Measurements from ENCODE around the gene SLC22A17.

The SLC22A17 gene

DNA sequence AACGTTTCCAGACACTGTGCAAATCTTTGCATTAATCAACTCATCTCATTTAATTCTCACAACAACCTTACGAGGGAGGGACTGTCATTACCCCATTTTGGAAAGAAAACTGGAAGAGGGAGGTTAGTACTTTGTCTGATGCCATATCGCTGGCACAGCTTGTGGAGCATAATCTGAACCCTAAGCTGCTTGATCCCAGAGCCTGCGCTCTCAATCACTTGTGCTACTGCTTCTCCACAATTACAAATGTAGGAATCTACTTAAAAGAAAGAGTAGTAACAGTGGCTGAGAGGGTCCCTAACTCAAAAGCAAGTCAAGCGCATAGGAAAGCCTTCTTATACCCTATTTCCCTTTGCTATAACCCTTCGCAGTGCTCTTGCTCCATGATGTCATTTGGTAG is 9.1 kb upstream of the SLC22A17 start:
- DNase-seq (ENCODE audit: low read depth): no peak

DNA sequence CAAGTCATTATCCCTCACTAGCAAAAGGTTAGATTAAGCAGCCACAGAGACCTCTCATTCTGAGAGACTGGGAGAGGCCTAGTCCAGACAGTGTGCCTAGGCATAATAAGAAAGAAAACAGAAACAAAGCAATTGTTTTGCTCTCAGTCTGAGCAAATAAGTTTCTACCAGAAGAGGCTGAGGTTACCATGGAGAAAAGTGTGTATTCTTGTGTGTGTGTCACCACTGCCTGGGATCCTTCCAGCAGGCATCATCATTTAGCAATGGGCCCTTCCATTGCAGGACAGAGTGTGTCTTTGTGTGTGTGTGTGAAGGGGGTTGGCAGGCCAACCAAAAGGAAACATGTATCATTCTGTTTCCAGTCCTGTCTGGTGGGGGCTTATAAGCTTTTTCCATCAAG is 8.6 kb upstream of the SLC22A17 start:
- DNase-seq (ENCODE audit: low read depth): no peak

DNA sequence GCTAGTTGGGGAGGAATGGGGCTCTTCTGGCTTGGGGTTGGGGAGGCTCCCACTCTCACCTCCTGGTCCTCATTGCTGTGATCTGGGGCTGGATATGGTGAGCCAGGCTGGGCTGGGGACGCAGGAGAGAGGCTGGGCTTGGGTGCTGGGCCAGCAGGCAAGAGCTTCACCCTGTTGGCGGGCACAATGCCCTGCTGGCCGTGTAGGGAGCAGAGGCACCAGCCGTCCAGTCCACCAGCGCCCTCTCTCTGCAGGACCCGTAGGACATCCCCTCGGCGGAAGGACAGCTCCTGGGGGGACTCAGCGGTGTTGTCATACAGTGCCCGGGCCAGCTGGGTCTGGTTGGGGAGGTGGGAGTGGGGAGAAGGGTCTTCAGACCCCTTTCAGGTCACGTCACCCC is 7.8 kb upstream of the SLC22A17 start:
- no peak for DNase-seq (ENCODE audit: low read depth)

DNA sequence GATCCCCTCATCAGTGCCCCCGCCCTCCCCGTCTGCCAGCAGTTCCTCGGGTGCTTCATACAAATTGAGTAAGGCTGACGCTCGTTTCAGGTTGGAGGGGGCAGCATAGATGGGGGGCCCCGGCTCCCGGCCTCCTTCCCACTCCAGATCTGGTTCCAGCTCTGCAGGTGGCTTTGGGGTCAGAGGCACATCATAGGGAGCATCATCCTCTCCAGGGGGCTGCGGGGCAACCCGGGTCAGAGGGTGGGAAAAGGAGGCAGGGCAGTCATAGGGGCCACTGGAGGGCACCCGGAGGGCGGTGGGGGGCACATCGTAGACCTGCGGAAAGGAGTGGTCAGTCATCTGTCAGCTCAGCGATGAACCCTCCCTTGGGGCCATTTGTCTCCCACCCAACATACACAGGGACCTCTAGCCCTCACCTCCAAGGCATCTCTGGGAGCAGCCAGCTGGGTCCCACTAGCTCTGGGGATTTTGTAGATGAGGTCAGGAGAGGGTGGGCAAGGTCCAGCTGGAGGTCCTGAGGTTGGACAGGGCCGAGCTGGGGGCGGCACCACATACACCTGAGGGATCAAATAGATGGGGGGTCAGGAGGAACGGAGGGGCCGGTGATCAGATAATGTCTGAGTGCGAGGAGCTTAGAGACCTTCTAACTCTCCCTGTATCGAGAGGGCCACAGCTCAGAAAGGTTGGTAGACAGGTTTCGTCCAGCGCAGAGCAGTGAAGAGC is 7.2 kb upstream of the SLC22A17 start:
- DNase-seq (ENCODE audit: low read depth): no peak

DNA sequence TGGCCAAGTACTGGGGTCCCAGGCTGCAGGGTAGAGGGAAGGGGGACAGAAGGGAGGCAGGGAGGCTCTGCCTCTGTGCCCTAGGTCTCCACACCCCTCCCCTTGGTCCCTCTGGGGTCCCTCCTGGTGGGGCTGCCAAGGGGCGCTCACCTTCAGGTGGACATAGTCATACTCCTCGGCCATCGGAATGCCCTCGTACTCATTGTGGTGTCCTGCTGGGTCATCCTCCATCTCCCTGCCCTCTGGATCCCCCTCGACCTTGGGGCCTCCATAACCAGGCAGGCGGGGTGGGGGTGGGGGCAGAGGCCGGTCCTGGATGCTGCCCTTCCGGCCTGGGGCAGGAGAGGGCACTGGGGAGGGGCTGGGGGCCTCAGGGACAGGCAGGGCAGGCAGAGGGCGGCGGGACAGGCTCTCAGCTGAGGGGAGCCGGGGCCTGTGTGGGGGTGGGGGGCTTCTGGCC is 6.5 kb upstream of the SLC22A17 start:
- no peak for DNase-seq (ENCODE audit: low read depth)

DNA sequence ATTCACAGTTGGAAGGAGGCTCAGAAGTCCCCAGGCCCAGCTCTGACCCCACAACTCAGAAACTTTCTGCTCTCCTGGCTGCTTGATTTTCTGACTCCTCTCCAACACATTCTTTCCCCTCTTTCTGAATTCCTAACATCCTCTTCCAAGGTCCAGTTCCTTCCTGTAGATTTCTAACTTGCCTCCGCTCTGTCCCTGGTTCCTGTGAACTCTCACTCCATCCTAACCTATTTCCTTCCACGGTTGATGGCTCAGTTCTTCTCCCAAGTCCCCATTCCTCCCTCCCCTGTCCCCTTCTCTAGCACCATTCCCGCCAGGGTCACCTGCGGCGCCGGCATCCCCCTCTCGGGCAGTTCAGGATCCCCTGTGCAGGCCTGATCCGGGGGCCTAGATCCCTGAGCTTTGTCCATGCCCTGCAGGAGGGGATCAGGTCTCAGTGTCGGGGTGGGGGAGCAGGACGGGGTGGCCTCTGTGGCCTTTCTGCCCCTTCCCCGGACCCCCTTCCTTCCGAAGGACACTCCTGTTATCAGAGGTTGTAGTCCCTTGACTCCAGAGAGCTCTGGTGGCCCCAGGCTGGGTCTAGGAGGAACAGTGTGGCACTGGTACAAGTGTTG is 6.0 kb upstream of the SLC22A17 start:
- DNase-seq (ENCODE audit: low read depth): no peak

DNA sequence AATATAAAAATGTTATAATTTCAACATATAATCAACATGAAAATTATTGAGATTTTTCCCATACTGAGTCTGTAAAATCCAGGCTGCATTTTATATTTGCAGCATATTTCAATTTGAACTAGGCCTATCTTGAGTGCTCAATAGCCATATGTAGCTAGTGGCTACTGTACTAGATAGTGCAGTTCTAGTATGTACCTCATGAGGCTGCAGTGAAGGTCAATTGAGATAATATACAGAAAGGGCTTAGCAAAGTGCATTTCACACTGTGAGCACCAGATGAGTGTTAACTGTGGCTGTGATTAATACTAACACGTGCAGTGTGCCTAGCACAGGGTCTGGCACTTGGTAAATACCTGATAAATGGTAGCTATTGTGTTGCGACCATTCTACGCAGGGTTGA is 5.4 kb upstream of the SLC22A17 start:
- no peak for DNase-seq (ENCODE audit: low read depth)

DNA sequence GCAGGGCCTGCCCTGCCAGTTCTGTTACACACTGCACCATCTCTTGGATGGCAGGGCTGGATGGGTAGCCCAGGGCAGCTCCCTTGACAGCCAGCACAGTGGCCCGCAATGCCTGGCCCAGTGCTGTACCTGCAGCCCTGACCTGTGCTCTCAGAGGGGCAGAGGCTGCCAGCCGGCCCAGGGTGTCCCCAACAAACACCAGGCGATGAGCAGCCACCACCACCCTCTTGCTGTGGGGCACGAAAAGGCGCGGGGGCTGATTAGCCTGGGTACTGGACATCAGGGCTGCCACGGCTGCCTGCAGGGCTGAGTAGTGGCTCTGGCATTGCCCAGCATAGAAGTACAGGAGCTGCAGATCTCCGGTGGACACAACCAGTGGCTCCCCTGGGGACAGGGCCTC is 4.6 kb upstream of the SLC22A17 start:
- no peak for DNase-seq (ENCODE audit: low read depth)

DNA sequence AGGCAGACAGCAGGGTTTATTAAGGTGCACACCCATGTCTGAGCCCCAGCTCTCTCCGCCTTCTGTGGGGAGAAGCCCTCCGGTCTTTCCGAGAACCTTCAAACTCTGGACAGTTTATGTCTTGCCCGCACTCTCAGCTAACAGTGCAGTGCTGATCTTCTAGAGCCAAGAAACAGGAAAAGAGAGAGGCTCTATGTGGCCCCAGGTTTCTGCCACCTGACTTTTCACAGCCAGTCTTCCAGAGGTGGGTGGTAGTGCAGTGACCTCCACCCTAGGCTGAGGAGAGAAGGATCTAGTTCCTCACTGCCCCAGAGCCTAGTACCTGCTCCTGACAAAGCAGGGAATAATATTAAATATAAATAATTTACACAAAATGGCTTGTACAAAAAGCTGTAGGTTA is 4.0 kb upstream of the SLC22A17 start:
- no peak for DNase-seq (ENCODE audit: low read depth)

DNA sequence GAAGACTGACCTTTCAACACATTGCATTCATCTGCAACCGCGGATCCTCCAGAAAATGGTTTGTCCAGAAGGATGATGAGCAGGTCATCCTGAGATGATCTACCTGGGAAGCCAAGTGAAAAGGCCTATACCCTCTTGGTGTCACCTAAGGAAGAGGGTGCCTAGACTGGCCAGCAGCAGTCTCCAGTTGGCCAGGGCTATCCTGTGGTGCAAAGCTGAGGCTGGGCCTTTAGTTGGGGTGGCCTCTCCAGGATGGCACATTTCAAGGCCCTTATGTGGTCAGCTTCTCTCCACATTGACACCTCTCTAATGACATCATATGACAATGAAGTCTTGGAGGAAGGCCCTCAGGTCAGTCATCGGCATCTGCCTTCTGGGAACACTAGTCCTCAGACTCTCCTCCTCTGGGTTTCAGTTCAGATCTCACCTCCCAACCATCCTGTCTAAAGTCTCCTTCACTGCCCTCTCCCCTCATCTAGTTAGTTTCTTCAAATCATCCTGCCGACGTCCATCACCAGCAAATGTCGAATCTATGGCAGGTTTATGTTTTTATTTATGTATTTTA is 3.3 kb upstream of the SLC22A17 start:
- DNase-seq (ENCODE audit: low read depth): no peak

DNA sequence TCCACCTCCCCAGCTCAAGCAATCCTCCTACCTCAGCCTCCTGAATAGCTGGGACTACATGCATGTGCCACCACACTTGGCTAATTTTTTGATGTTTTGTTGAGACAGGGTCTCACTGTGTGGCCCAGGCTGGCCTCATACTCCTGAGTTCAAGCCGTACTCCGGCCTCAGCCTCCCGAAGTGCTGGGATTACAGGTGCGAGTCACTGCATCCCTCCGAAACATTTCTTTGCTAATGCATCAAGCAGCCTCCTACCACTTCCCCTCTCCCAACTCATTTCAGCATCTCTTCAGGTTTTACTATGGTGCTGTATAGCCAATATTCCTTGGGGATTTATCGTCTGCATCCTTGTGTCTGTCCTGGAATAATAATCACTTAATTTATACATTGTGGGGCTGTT is 2.3 kb upstream of the SLC22A17 start:
- DNase-seq (ENCODE audit: low read depth): no peak

DNA sequence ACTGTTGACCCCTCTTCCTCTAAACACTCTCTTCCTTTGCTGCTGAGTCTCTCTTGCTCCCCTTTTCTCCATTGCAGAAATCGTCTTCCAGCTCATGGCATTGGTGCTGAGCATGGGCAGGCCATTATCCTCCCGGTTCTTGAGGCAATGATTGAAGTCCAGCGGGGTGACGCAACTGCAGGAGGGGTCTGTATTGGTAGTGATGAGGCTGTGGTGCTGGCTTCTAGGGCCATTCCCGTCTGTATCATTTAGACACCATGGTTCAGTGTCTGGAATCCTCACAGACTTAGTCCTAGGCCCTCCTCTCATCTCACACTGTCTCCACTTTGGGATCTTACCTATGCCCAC is 720 bp upstream of the SLC22A17 start:
- DNase-seq (ENCODE audit: low read depth): no peak

DNA sequence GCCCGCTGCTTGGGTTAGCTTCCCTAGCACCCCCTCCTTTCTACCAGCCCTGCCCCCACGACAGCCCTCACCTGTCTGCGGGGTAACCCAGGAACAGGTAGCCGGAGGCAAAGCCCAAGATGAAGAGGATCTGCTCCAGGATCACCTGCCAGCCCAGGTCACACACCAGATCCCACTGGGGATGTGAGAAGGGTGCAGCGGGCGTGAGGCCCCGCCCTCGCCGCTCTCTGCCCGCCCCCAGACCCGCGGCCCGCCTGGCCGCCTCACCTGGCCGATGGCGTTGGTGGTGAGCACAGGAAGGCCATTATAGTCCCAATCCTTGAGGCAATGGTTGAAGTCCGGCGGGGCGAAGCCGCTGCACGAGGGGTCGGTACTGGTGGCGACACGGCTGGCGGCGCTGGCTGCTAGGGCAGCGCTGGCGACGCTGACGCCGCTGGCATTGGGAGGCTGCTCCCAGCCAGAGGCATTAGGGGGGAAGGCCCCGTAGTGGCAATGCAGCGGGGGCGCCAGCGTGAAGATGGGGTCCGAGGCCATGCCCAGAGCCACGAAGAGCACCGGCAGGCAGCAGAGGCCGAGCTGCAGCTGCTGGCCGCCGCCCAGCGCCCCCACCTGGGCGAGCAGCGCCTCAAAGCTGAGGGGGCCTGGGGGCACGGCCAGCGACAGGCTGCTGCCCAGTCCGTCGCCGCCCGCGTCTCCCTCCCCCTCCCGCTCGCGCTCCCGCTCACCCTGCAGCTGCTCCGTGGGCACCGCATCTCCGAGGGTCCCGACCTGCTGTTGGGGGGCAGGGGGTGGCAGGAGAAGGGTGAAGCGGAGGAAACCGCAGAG is 794 bp downstream of the SLC22A17 start:
- DNase-seq (ENCODE audit: low read depth): no peak

DNA sequence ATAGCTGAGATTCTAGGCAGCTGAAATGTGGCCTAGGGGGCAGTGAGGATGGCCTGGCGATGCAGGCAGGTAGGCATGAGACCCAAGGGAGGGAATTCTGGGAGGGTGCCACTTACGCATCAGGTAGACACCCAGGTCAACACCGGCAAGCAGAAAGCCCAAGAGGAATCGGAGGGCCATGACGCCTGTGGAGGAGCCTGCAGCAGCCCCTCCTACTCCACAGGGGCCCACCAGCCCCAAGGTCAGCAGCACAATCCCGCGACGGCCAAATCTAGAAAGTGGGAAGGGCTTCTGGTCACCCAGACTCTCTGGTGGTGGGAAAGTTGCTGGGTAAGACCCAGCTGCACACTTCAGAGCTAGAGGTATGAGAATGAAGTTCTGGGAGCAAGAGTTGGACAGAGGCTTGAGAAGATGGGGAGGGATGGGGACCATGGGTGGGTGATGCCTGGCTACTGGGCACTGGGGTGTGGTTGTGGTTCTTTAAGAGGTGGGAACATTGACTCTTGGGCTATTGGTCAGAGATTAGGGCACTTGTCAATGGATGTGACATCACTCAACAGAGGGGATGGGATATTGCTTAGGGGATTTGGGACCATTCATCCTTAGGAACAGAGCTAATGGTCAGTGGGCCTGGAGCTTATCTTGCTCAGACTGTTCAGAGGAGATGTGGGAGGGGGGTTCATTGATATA is 3.4 kb downstream of the SLC22A17 start:
- no peak for DNase-seq (ENCODE audit: low read depth)

DNA sequence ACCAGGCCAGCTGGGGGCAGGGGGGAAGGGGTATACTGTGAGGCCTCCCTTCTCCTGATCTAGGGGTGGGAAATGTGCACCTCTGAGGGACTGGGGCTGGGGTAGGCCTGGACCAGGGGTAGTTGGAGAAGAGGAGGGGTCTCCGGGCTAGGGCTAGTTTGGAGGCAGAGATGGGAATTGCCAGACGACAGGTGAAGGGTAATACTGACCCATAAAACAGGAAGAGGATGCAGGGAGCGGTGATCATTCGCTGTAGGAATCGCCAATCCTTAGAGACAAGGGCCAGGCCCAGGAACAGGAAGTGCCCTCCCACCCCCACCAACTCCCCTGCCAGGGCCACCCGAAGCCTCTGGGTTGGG is 4.4 kb downstream of the SLC22A17 start:
- DNase-seq (ENCODE audit: low read depth): no peak

DNA sequence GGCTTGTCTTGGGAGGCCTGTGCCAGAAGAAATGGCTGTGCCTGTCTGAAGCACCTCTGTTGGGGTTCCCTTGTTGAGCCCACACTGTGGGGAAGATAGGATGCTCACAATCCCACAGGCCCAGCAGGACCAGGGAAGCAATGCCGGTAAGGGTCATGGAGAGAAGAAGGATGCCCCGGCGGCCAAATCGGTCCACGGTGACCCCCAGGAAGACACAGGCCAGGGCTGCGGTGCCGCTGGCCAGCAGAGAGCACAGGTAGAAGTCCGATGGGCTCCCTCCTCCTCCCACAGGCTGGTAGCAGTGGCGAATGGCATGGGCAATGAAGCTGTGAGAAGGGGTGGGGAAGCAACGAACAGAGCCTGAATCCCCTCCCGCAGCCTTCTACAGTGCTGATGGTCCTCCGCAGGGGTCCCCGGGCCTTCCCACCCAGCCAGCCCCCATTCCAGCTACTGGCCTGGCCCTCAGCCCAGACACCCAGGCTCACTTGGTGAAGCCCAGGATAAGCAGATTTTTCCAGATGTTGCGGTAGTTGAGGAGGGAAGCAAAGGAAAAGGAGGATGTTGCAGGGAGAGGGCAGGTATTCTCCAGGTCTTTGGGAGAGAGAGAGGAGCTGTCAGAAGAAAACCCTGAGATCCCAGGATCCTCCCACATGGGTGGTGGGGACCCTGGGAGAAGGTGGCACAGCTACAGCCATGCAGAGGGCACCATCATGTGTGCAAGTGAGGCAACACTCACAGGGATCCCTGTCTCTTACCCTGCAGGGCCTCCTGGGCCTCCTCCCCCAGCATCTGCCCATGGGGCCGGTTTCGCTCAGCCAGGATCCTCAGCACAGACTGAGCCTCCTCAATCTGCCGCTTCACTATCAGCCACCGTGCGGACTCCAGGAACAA is 5.0 kb downstream of the SLC22A17 start:
- DNase-seq (ENCODE audit: low read depth): no peak

DNA sequence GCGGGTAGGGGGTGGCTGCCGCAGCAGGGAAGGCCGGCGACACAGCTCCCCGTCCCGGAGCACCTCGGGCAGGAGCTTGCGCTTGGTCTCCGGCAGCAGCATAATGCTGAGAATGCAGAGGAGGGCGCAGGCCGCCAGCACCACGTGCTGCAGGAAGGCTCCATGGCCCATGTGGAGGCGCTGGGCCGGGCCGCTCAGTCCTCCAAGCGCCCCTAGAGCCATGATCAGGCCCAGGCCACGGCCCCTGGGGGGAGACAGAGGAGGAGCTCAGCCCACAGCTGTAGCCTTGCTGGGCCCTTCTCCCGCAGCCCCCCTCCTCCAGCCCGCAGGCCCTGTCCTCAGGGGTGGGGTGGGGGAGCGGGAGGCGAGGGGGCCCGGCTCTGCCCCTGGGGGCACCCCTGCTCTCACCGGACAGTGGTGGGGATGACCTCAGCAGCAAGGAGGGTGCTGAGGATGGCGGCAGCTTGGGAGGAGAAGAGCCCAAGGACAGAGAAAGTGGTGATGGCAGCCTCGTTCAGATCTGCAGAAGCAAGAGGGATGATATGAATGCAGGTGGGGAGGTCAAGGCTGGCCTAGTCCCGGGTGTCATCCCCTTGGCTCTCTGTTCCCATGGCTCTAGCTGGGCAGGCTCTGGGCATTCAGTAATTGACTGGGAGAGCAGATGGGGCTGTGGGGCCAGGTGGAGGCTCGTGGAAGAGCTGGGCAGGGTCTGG is 5.8 kb downstream of the SLC22A17 start:
- no peak for DNase-seq (ENCODE audit: low read depth)

DNA sequence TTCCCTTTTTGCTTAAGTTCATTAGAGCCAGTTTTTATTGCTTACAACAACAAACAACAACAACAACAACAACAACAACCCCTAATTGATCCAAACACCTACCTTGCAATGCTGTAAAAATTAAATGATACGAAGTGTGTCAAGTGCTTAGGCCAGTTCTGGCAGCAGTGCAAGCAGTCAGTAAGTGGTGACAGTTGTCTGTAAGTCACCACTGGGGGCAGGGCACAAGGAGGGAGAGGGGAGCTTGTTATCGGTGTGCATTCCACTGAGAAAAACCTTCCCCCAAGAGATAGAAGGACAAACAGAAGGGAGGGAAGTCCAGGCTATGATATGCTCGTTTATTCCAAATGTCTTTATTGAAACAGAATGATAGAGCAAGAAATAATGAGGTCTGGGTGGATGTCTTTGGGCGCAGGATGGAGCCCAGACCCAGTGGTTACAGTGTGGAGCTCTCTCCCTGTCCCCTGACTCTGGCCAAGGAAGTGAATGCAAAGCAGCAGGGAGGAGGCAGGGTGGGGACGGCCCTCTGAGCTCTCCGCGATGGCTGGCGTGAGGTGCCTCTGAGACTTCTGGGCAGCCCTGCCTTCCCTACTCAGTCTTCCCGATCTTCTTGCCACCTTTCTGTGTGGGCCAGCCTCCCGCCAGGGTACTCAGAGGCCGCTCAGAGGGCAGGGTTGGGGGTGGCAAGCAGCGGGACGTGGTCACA is 6.5 kb downstream of the SLC22A17 start:
- DNase-seq (ENCODE audit: low read depth): no peak

DNA sequence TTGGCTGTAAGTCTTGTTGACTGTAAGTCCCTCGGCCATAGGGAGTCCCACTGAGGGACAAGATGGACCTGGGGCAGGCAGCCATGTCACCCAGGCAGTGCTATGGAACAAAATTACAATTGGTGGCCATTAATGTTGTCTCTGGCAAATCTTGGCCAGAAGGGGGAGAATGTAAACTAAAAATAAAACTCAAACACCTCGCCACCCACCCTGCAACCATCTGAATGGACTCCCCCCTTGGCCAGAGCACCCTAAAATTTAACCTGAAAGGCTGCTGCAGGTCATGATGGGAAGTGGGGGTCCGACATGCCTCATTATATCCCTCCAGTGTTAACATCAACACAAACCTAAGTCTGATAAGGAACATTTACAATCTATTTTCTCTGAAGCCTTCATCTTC is 8.2 kb downstream of the SLC22A17 start:
- no peak for DNase-seq (ENCODE audit: low read depth)
